Tongue (tissue), 2 donors: Measurements from ENCODE around the gene LINC00237. TPM values are rescaled to one million over a fixed set of nuclear protein-coding genes. Genes with fewer than 3 reads are reported as not detected.

Source experiments
- DNase-seq: peaks from one replicate; pipeline ENCODE4 v3.0.0-alpha.2; 2015
- total RNA-seq: library from RNA; depleted of rRNA; stranded (reverse); fragments of >200 nt; gene quantifications from one replicate; pipeline ENCODE4 v1.2.3, GENCODE V29; 2014

LINC00237 gene
- total RNA-seq, 1 donor from 2014 or later = not detected

DNA sequence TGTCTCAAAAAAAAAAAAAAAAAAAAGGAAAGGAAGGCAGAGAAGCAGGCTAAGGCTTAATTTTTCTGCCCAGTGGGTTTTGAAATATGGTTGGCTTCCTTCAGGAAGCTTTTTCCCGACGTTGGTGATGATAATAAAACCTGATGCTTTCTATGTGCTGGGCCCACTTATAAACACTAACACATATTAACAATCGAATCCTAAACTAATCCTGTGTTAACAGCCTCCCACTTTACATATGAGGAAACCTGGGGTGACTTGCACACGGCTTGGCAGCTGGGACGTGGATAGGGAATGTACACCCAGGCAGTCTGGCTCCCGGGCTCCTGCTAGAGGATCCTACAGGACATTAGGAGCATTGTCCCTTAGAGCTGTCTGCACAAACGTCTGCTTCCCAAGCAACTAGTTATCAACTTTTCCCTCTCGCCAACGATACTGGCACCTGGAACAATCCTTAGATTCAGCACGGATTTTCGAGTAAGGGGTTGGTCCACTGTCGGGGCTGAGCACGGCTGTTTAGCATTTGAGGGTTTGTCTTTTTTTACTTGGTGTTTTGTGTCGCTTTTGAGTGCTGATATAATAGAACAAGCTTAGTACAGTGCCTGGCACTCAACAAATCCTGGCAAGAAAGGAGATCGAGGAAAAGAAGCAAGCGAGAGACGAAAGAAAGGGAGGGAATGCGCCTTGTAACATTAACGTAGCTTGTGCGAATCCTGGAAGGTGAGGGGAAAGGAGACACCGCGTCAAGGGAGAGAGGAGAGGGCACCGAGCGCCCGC is 19.1 kb upstream of the LINC00237 start:
- DNase-seq = no peak

GRCh38 chr20:21124190-21124589 is 18.0 kb upstream of the LINC00237 start:
- no peak for DNase-seq

GRCh38 chr20:21118782-21119181 is 12.6 kb upstream of the LINC00237 start:
- DNase-seq = no peak

GRCh38 chr20:21118138-21118537 is 12.0 kb upstream of the LINC00237 start:
- no peak for DNase-seq

DNA sequence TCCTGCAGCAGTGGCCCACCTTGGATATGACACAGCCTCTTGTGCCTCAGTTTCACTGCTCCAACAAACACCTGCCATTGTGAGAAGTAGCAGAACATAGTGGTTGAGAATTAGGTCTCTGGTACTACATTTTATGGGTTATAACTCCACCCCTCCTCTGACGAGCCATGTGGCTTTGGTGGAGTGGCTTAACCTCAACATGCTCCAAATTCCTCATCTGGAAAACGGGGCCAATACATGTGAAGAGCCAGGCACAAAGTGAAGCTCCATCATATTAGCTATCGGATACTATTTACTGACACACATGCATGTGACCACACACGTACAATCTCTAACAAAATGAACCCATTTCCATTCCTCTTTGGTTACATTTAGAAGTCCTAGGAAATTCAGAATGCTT is 11.4 kb upstream of the LINC00237 start:
- no peak for DNase-seq

DNA sequence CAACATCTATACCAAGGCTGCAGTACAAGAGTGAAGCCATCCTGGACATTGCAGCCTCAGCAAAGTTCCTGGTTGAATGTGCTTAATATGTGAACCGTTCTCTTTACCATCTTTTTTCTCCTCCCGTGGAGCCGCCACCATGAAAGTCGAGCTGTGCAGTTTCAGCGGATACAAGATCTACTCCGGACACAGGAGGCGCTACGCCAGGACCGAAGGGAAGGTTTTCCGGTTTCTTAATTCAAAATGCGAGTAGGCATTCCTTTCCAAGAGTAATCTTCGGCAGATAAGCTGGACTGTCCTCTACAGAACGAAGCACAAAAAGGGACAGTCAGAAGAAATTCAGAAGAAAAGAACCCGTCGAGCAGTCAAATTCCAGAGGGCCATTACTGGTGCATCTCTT is 8.4 kb upstream of the LINC00237 start:
- no peak for DNase-seq

DNA sequence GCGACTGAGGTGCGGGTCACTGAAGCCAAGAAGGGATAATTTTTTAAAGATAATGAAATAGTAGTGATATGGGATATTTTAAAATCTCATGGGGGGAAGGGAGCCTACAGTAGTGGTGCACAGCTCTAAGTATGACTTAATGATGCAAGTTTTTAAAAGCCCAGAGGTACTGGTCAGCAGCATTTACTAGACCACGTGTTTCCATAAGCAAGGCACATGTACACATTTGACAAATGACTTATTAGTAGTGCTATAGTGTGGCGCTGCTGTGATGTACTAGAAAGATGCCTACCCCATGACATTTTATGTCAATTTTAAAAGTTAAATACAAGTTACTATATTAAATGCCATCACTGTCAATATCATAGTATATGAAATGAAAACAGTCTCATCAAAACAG is 7.5 kb upstream of the LINC00237 start:
- no peak for DNase-seq

- no peak for DNase-seq
Measured at GRCh38 chr20:21111416-21111815, 5.3 kb upstream of the LINC00237 start.

DNA sequence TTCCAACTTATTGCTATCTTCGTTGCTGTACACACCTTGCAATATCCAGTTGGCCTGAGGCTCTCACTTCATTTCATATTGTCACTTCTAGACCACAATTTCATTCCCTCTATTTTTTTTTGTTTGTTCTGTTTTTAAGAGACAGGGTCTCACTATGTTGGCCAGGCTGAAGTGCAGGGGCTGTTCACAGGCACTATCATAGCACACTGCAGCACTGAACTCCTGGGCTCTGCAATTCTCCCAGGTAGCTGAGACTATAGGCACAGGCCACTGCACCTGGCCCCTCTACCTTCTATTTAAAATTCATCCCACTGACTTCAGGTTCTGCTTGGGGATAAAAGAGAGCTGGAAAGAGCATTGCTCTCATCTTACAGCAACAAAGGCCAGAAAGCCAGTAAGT is 4.7 kb upstream of the LINC00237 start:
- no peak for DNase-seq

GRCh38 chr20:21109144-21109543 is 3.0 kb upstream of the LINC00237 start:
- no peak for DNase-seq

- no peak for DNase-seq
Measured at GRCh38 chr20:21105429-21106170, 558 bp downstream of the LINC00237 start.

GRCh38 chr20:21104921-21105320 is 1.2 kb downstream of the LINC00237 start:
- DNase-seq = no peak

DNA sequence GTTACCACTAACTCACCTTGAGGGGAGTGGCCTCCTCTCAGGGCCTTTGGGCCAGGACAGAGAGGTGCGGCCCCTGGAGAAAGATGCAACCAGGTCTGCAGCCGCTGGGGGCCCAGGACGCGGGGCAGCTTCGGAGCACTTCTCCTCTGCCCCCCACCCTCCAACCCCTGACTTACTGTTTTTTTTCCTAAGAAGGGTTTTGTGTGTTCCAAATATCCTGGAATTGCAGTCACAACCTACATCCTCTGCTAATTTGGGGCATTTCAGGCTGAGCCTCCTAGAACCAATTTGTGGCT is 1.7 kb downstream of the LINC00237 start:
- DNase-seq = no peak

DNA sequence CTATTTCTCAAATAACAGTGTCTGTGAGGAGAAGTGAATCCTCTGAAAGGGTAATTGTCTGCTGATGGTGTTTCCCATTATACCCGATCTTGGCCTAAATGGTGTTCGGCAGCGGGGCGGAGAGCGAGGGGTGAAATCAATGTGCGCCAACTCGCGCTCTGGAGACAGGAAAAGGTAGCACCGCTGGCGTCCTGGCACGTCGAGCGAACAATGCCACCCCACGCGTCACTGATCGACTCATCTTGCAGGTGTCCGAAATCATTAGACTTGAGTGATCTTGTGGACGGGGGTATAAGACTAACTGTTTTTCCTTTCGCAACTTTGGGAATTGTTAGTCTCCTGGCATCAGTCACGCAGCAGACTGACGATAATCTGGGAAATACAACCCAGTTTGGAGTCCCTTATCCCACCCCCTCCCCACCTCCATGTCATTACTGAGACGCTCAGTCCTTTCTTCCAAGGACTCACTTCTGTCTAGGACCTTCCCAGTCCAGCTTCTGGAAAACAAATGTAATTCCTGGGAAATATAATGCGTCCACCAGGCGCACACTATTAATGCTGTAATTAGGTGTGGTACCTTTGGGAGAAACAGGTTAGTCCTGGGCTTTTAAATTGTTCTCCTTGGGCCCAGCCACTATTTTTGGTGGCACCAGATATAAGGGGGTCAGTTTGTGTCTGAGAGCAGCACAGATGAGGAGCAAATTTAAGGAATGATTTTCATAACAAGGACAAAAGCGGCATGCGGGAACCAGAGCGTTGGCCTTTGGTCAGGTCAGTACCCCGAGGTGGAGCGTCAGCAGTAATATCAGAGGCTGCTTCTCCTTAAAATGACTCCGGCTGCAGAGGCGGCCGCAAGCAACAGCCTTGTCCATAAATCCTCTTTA is 2.3 kb downstream of the LINC00237 start:
- DNase-seq = no peak

- no peak for DNase-seq
Measured at GRCh38 chr20:21102603-21103311, 3.4 kb downstream of the LINC00237 start.

- no peak for DNase-seq
Measured at GRCh38 chr20:21101932-21102575, 4.1 kb downstream of the LINC00237 start.

- no peak for DNase-seq
Measured at GRCh38 chr20:21101453-21101931, 4.7 kb downstream of the LINC00237 start.

DNA sequence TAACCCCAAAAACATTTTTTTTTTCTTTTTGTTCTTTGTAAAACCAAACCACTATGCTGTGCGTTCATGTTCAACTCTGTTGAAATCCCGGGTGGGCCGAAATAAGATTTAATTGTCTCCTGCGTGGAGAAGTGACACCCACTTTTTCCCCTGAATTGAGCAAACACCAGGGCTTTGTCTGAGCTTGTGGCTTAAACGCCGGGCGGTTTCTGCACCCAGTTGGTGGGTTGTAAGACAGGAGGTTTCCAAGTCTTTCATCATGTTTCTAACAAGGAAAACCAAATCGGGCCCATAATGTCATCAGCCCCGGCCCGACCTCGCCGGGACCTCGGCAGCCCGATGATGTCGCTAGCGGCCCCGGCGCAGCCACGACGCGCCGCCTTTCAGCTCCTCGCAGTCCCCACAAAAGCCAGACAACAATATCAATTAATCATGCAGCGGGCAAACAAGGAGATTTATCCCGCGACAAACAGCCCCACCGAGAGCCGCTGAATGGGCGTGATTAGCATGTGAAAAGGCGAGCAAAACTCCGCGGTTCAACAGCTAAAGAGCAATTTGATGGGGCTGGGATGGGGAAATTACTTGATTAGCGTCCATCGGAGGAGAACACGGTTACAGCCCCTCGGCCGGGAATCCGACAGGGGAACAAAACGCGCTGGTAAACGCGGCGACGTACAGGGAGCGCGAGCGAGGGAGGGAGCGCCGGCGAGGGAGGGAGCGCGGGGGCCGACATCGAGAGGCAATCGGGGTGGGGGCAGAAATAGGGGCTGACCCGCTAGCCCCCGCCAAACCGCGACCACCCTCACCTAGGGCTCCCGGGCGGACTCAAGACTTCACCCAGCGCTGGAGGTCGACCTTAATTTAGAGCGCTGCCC is 5.3 kb downstream of the LINC00237 start:
- no peak for DNase-seq

GRCh38 chr20:21099751-21100577 is 6.2 kb downstream of the LINC00237 start:
- no peak for DNase-seq
